Peyer's patch (tissue), 4 donors: Measurements from ENCODE around the gene DNAJC8. TPM values are rescaled to one million over a fixed set of nuclear protein-coding genes. Genes with fewer than 3 reads are reported as not detected.

ENCODE experiments used
- DNase-seq, 3 donors: peaks; one replicate each; pipeline ENCODE4 v3.0.0-alpha.2; 2017 to 2019
- H3K27ac ChIP-seq, 4 donors: fragments of 200-600 bp; sonication (generic); one replicate each; pipeline ENCODE4 v1.5.1; 2016 to 2019
- H3K27me3 ChIP-seq, 2 donors: fragments of 200-600 bp; sonication (generic); one replicate each; pipeline ENCODE4 v1.5.1; 2019
- H3K36me3 ChIP-seq, 3 donors: fragments of 200-600 bp; sonication (generic); one replicate each; pipeline ENCODE4 v1.5.1; 2016 to 2019
- H3K4me1 ChIP-seq, 4 donors: fragments of 200-600 bp; sonication (generic); one replicate each; pipeline ENCODE4 v1.5.1; 2016 to 2019
- H3K4me3 ChIP-seq, 4 donors: fragments of 200-600 bp; sonication (generic); 1 replicate in 3 of 4; 2 replicates in 1 of 4; pipeline ENCODE4 v1.5.1; 2016 to 2019; ENCODE audit warnings: mild to moderate bottlenecking in 1 of 4
- H3K9me3 ChIP-seq, 4 donors: fragments of 200-600 bp; sonication (generic); one replicate each; pipeline ENCODE4 v1.5.1; 2016 to 2019; ENCODE audit warnings: mild to moderate bottlenecking in 1 of 4
- CTCF ChIP-seq, 6 experiments: fragments of 450-650 bp in 4 of 6; fragments of 200-600 bp in 2 of 6; sonication (generic) in 1 of 6; IDR thresholded peaks; one replicate each; pipeline ENCODE4 v1.5.1; 2017 to 2019; ENCODE audit warnings: antibody characterized with exemption in 6 of 6, mild to moderate bottlenecking in 3 of 6, moderate library complexity in 1 of 6
- POLR2A ChIP-seq, 2 donors: fragments of 450-650 bp; IDR thresholded peaks; one replicate each; pipeline ENCODE4 v1.5.1; 2017; ENCODE audit warnings: antibody characterized with exemption in 2 of 2, mild to moderate bottlenecking in 2 of 2, moderate library complexity in 2 of 2
- total RNA-seq, 4 donors: library from RNA; depleted of rRNA; stranded (reverse); fragments of >200 nt; gene quantifications; one replicate each; pipeline ENCODE4 v1.1.0, GENCODE V29; 2016

The DNAJC8 gene
- total RNA-seq, 4 donors from 2014 or later = 25.9 to 52.8 (median 33.0) TPM

GRCh38 chr1:28208818-28209441, 23.9 kb downstream of the DNAJC8 start:
- TF ChIP-seq POLR2A (IDR thresholded peaks at IDR 0.05) (no peak), CTCF (IDR thresholded peaks at IDR 0.05) (peak; percentile 38 to 86 (median 78))
- Histone ChIP-seq H3K27ac (no peak overlapping the region), H3K36me3 (peaks cover 0 to 84% (median 0%) of the 10 kb centered on the region in 3 donors), H3K9me3 (no peaks in the 10 kb centered on the region), H3K4me3 (no peak overlapping the region), H3K4me1 (peaks cover 0 to 7% (median 0%) of the 10 kb centered on the region in 4 donors), H3K27me3 (no peaks in the 10 kb centered on the region)
- DNase-seq = peak in 2 of 3 donors; percentile 66 to 87

GRCh38 chr1:28205243-28205642, 27.6 kb downstream of the DNAJC8 start:
- DNase-seq = no peak
- peaks cover 0 to 94% (median 0%) of the 10 kb centered on the region in 3 donors for H3K36me3 ChIP-seq
- H3K27ac ChIP-seq = no peak overlapping the region
- TF ChIP-seq POLR2A (IDR thresholded peaks at IDR 0.05) = no peak
- TF ChIP-seq CTCF (IDR thresholded peaks at IDR 0.05) = no peak
- no peaks in the 10 kb centered on the region for H3K27me3 ChIP-seq
- no peaks in the 10 kb centered on the region for H3K9me3 ChIP-seq
- H3K4me3 ChIP-seq = no peak overlapping the region
- H3K4me1 ChIP-seq = peaks cover 0 to 7% (median under 1%) of the 10 kb centered on the region in 4 donors

GRCh38 chr1:28200234-28200873, 32.5 kb downstream of the DNAJC8 start:
- peak overlapping the region in 1 of 4 donors; percentile 52 for H3K27ac ChIP-seq
- TF ChIP-seq CTCF (IDR thresholded peaks at IDR 0.05) (no peak), POLR2A (IDR thresholded peaks at IDR 0.05) (no peak)
- H3K4me3 ChIP-seq = no peak overlapping the region

GRCh38 chr1:28199328-28200233, 33.2 kb downstream of the DNAJC8 start:
- Histone ChIP-seq H3K9me3 (no peaks in the 10 kb centered on the region), H3K27me3 (no peaks in the 10 kb centered on the region), H3K36me3 (peaks cover 0 to 70% (median 0%) of the 10 kb centered on the region in 3 donors), H3K4me1 (peaks cover 0 to 18% (median 8%) of the 10 kb centered on the region in 4 donors), H3K4me3 (no peak overlapping the region), H3K27ac (peak overlapping the region; percentile 10 to 70 (median 40))
- no peak for TF ChIP-seq POLR2A (IDR thresholded peaks at IDR 0.05)
- peak in 4 of 6 experiments; percentile 16 to 38 (median 34) for TF ChIP-seq CTCF (IDR thresholded peaks at IDR 0.05)
- peak in 2 of 3 donors; percentile 64 to 87 for DNase-seq

More at GRCh38 chr1:28200234-28200873, 32.5 kb downstream of the DNAJC8 start:
- no peak for DNase-seq
- peaks cover 0 to 18% (median 10%) of the 10 kb centered on the region in 4 donors for H3K4me1 ChIP-seq
- H3K27me3 ChIP-seq = no peaks in the 10 kb centered on the region
- no peaks in the 10 kb centered on the region for H3K9me3 ChIP-seq
- peaks cover 0 to 75% (median 0%) of the 10 kb centered on the region in 3 donors for H3K36me3 ChIP-seq

- Histone ChIP-seq H3K36me3 (peaks cover 0 to 52% (median 0%) of the 10 kb centered on the region in 3 donors), H3K27ac (no peak overlapping the region), H3K27me3 (no peaks in the 10 kb centered on the region), H3K4me3 (no peak overlapping the region), H3K4me1 (peaks cover 0 to 18% (median 8%) of the 10 kb centered on the region in 4 donors), H3K9me3 (no peaks in the 10 kb centered on the region)
- DNase-seq = no peak
- no peak for TF ChIP-seq POLR2A (IDR thresholded peaks at IDR 0.05)
- no peak for TF ChIP-seq CTCF (IDR thresholded peaks at IDR 0.05)
Observed at GRCh38 chr1:28197682-28198415, 35.0 kb downstream of the DNAJC8 start.
